ENCODE data around the gene UBAP1L. TPM values are rescaled to one million over a fixed set of nuclear protein-coding genes. Genes with fewer than 3 reads are reported as not detected.
"Not testable (repeated sequence)": the region's sequence is repeated elsewhere in the genome, so short reads cannot be mapped to it uniquely, and the experiment has no call there.

The UBAP1L gene
- total RNA-seq, 1 experiment from 2014 or later, result 2.5 TPM

DNA sequence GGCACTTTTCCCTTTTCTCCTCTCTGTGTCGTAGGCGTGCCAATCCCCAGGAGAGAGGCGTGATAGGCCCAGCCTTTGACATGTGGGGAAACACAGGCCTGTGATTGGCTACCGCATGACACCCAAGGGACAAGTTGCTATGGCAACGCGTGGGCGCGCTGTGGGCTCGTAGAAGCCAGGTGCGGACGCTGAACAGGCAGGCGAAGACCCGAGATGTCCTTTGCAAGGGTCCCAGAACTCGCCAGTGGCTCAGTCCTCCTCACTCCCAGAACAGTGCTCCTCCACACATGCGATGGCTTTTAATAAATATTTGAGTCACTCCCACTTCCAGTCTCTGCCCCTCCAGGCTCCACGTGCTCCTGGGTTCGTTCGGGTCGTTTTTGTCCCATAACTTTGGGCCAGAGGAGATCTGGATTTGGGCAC is 65.6 kb downstream of the UBAP1L start:
- Histone ChIP-seq H3K36me3 (ENCODE audit: low read depth) (no peaks in the 10 kb centered on the region), H3K4me1 (replicated peaks; ENCODE audit: insufficient read depth) (peaks cover 12% of the 10 kb centered on the region), H3K27ac (no peak overlapping the region), H3K9me3 (ENCODE audit: insufficient read depth, low read depth) (no peaks in the 10 kb centered on the region), H2AFZ (no peak overlapping the region), H3K9me2 (ENCODE audit: insufficient read depth) (no peaks in the 10 kb centered on the region), H3K79me2 (ENCODE audit: low read depth) (no peaks in the 10 kb centered on the region), H4K20me1 (ENCODE audit: insufficient read depth) (no peaks in the 10 kb centered on the region), H3K4me2 (peak overlapping the region; percentile 59), H3K27me3 (ENCODE audit: insufficient read depth, low read depth) (no peaks in the 10 kb centered on the region), H3F3A (ENCODE audit: insufficient read depth, low read depth) (peaks cover 14% of the 10 kb centered on the region), H3K4me3 (peak overlapping the region; percentile 20; the same call in 1 of the 2 replicates)
- intact Hi-C loops (cut with micrococcal nuclease; ENCODE audit: unreplicated experiment), result no loop called here
- TF ChIP-seq, protein P1, sequence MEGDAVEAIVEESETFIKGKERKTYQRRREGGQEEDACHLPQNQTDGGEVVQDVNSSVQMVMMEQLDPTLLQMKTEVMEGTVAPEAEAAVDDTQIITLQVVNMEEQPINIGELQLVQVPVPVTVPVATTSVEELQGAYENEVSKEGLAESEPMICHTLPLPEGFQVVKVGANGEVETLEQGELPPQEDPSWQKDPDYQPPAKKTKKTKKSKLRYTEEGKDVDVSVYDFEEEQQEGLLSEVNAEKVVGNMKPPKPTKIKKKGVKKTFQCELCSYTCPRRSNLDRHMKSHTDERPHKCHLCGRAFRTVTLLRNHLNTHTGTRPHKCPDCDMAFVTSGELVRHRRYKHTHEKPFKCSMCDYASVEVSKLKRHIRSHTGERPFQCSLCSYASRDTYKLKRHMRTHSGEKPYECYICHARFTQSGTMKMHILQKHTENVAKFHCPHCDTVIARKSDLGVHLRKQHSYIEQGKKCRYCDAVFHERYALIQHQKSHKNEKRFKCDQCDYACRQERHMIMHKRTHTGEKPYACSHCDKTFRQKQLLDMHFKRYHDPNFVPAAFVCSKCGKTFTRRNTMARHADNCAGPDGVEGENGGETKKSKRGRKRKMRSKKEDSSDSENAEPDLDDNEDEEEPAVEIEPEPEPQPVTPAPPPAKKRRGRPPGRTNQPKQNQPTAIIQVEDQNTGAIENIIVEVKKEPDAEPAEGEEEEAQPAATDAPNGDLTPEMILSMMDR (conservative IDR thresholded peaks at IDR 0.05), result no peak
- no peak for TF ChIP-seq EZH2 (IDR thresholded peaks at IDR 0.05; ENCODE audit: low read depth)
- peak; percentile 58 to 72 for DNase-seq
- BruUV-seq (replicated peaks), result no TSS peak
- ChIA-PET POLR2A (ENCODE audit: unreplicated experiment) (no interaction called here), CTCF (interaction anchor here (0.6 kb wide), 2 partner anchors 57 to 220 kb away, joined by 4 to 5 read pairs; no protein-coding TSS in a partner anchor)

DNA sequence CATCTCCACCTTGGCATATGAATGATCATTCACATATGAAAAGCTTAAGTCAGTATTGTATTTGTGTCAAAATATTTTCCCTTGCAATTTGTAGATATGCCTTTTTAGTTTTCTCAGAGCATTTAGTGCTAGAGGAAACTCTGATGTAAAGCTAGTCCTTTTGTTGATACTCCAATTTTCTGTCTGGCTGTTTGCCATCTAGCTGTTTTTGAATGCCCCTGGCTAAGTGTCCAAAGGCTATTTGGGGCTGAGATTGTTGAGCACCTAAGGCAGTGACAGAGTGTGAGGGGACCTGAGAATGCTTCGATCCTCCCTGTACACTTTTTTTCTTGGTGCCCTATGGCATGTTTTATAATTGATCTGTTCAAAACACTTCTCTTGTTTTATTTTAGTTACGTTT is 66.8 kb downstream of the UBAP1L start:
- H3K36me3 ChIP-seq (ENCODE audit: low read depth), result no peaks in the 10 kb centered on the region
- H3K9me3 ChIP-seq (ENCODE audit: insufficient read depth, low read depth), result no peaks in the 10 kb centered on the region
- TF ChIP-seq, protein P1 (conservative IDR thresholded peaks at IDR 0.05), result no peak
- no peak for TF ChIP-seq EZH2 (IDR thresholded peaks at IDR 0.05; ENCODE audit: low read depth)
- no TSS peak for BruUV-seq (replicated peaks)
- intact Hi-C loops (cut with micrococcal nuclease; ENCODE audit: unreplicated experiment), result no loop called here
- CTCF ChIA-PET, result interaction anchor here (0.6 kb wide), 1 partner anchor 17 kb away, joined by 3 read pairs; no protein-coding TSS in a partner anchor
- no peaks in the 10 kb centered on the region for H3K9me2 ChIP-seq (ENCODE audit: insufficient read depth)
- peaks cover 23% of the 10 kb centered on the region for H3K4me1 ChIP-seq (replicated peaks; ENCODE audit: insufficient read depth)
- peaks cover 16% of the 10 kb centered on the region for H3F3A ChIP-seq (ENCODE audit: insufficient read depth, low read depth)
- H3K27ac ChIP-seq, result no peak overlapping the region
- H3K4me2 ChIP-seq, result no peak overlapping the region
- no peak for DNase-seq
- no peak overlapping the region for H2AFZ ChIP-seq
- no peak overlapping the region for H3K4me3 ChIP-seq
- H4K20me1 ChIP-seq (ENCODE audit: insufficient read depth), result no peaks in the 10 kb centered on the region
- no peaks in the 10 kb centered on the region for H3K79me2 ChIP-seq (ENCODE audit: low read depth)
- no peaks in the 10 kb centered on the region for H3K27me3 ChIP-seq (ENCODE audit: insufficient read depth, low read depth)
- POLR2A ChIA-PET (ENCODE audit: unreplicated experiment), result no interaction called here

GRCh38 chr15:65044724-65045481 is 70.1 kb downstream of the UBAP1L start, which contains the start of gene SLC51B:
TSS of gene SLC51B (plus strand) at chr15:65045387. CDS start at chr15:65050005, 4,618 bp downstream.
- Histone ChIP-seq H3K4me3 (no peak within 1 kb of the TSS), H3K27me3 (ENCODE audit: insufficient read depth, low read depth) (no peaks in the 10 kb centered on the region), H2AFZ (no peak within 1 kb of the TSS), H3K4me2 (peak within 1 kb of the TSS; percentile 51), H3K4me1 (replicated peaks; ENCODE audit: insufficient read depth) (peaks cover 23% of the 10 kb centered on the region), H3K9me2 (ENCODE audit: insufficient read depth) (no peaks in the 10 kb centered on the region), H3K27ac (no peak within 1 kb of the TSS), H3K36me3 (ENCODE audit: low read depth) (no peaks in the 10 kb centered on the region), H4K20me1 (ENCODE audit: insufficient read depth) (no peaks in the 10 kb centered on the region), H3K79me2 (ENCODE audit: low read depth) (no peaks in the 10 kb centered on the region), H3K9me3 (ENCODE audit: insufficient read depth, low read depth) (no peaks in the 10 kb centered on the region), H3F3A (ENCODE audit: insufficient read depth, low read depth) (peaks cover 16% of the 10 kb centered on the region)
- DNase-seq, result peak; percentile 49 to 83
- no TSS peak for BruUV-seq (replicated peaks)
- CTCF ChIA-PET, result interaction anchor here (0.5 to 0.6 kb wide), 2 partner anchors 288 to 976 kb away, joined by 4 read pairs; no protein-coding TSS in a partner anchor
- POLR2A ChIA-PET (ENCODE audit: unreplicated experiment), result interaction anchor here (0.5 to 0.7 kb wide), 3 partner anchors 40 to 260 kb away, joined by 3 to 9 read pairs (median 7); partner anchors contain the start of gene RNU5B-1
- TF ChIP-seq EZH2 (IDR thresholded peaks at IDR 0.05; ENCODE audit: low read depth), result no peak
- TF ChIP-seq, protein P1 (conservative IDR thresholded peaks at IDR 0.05), result no peak
- intact Hi-C loops (cut with micrococcal nuclease; ENCODE audit: unreplicated experiment), result no loop called here

DNA sequence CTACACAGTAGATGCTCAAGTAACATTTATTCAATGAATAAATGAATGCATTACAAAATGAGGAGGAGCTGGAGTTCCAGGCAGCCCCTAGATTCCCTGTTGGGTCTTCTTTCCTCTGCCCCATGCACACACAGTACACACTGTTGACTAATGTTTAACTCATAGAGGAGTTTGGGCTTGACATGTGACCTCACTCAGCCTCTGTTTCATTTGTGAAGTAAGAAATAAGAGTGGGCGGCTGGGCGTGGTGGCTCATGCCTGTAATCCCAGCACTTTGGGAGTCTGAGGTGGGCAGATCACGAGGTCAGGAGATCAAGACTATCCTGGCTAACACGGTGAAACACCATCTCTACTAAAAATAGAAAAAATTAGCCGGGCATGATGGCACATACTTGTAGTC is 70.8 kb downstream of the UBAP1L start:
- H2AFZ ChIP-seq; BruUV-seq (replicated peaks); H4K20me1 ChIP-seq (ENCODE audit: insufficient read depth); H3K4me3 ChIP-seq; DNase-seq; CTCF ChIA-PET; intact Hi-C loops (cut with micrococcal nuclease; ENCODE audit: unreplicated experiment); H3K27ac ChIP-seq; H3K9me2 ChIP-seq (ENCODE audit: insufficient read depth); H3K27me3 ChIP-seq (ENCODE audit: insufficient read depth, low read depth); H3K79me2 ChIP-seq (ENCODE audit: low read depth); H3K36me3 ChIP-seq (ENCODE audit: low read depth); POLR2A ChIA-PET (ENCODE audit: unreplicated experiment); H3K9me3 ChIP-seq (ENCODE audit: insufficient read depth, low read depth): not testable (repeated sequence)
- peak overlapping the region; percentile 51; the same call in 1 of the 2 replicates for H3K4me2 ChIP-seq
- peaks cover 16% of the 10 kb centered on the region for H3F3A ChIP-seq (ENCODE audit: insufficient read depth, low read depth)
- peaks cover 23% of the 10 kb centered on the region for H3K4me1 ChIP-seq (replicated peaks; ENCODE audit: insufficient read depth)
